C4-2B (cell line): ENCODE results near the gene SLIT3.

Experiments used
- CTCF ChIP-seq: fragments of 450-650 bp; conservative IDR thresholded peaks from 2 replicates; pipeline ENCODE4 v1.5.1; 2017; ENCODE audit warnings: mild to moderate bottlenecking
- ZFX ChIP-seq: fragments of 450-650 bp; IDR thresholded peaks from 2 replicates; pipeline ENCODE4 v1.6.1; 2017

- TF ChIP-seq CTCF (no peak), ZFX (no peak)
Observed at GRCh38 chr5:168876419-168876818, 424.5 kb downstream of the SLIT3 start.
